Adrenal gland (tissue), 12 donors: ENCODE data around the gene IGFL3. TPM values are rescaled to one million over a fixed set of nuclear protein-coding genes. Genes with fewer than 3 reads are reported as not detected.

Source experiments
- DNase-seq, 7 donors: peaks; one replicate each; pipeline ENCODE4 v3.0.0-alpha.2; 2019 to 2020
- H3K27ac ChIP-seq, 5 donors: fragments of 200-600 bp; sonication (generic) in 4 of 5; 1 replicate in 3 of 5; 2 replicates in 2 of 5; pipeline versions ENCODE4 v1.5.1 to v1.8.0; 2016 to 2020; ENCODE audit warnings: mild to moderate bottlenecking in 1 of 5
- H3K27me3 ChIP-seq: fragments of 200-600 bp; 2 replicates; pipeline ENCODE4 v1.8.0; 2021
- H3K36me3 ChIP-seq, 2 donors: fragments of 200-600 bp; replicated peaks in 1 of 2; 1 replicate in 1 of 2; 2 replicates in 1 of 2; pipeline versions ENCODE4 v1.5.1 to v1.8.0; 2018 to 2022
- H3K4me1 ChIP-seq, 2 donors: fragments of 200-600 bp; replicated peaks in 1 of 2; 1 replicate in 1 of 2; 2 replicates in 1 of 2; pipeline versions ENCODE4 v1.5.1 to v1.8.0; 2018 to 2021
- H3K4me3 ChIP-seq, 4 donors: fragments of 200-600 bp; sonication (generic) in 3 of 4; one replicate each; pipeline ENCODE4 v1.5.1; 2016 to 2018
- H3K9me3 ChIP-seq, 3 donors: fragments of 200-600 bp; sonication (generic) in 1 of 3; replicated peaks in 1 of 3; 1 replicate in 2 of 3; 2 replicates in 1 of 3; pipeline versions ENCODE4 v1.5.1 to v1.8.0; 2016 to 2021
- POLR2A ChIP-seq, 2 donors: fragments of 450-650 bp; IDR thresholded peaks; one replicate each; pipeline ENCODE4 v1.6.1; 2017; ENCODE audit warnings: antibody characterized with exemption in 2 of 2, mild to moderate bottlenecking in 2 of 2, moderate library complexity in 1 of 2
- WGBS, 4 donors: extraction: QIAGEN DNeasy Blood & Tissue Kit in 2 of 4; methylation state at CpG; one replicate each; pipeline versions ENCODE4 v1.1.5 to v1.1.7; 2013 to 2017; 5-methylcytosine and 5-hydroxymethylcytosine counted together
- intact Hi-C, 2 donors: fragments of 100-400 bp; cut with DNase I; formaldehyde crosslinking; loops; one replicate each; pipeline versions ENCODE4 v1.14.1 to v1.15.0; 2022 to 2023
- polyA plus RNA-seq, 3 donors: library from polyadenylated mRNA; stranded (reverse); fragments of 200-250 nt in 2 of 3; fragments of 350-450 nt in 1 of 3; fragmentation: Illumina TruSeq in 1 of 3; extraction: RNeasy Lipid Tissue Mini Kit (QIAGEN cat#74804) in 1 of 3; gene quantifications; one replicate each; pipeline ENCODE4 v1.2.3, GENCODE V29; 2013 to 2014
- total RNA-seq, 9 donors: library from RNA; depleted of rRNA in 4 of 9; stranded (reverse); fragments of >200 nt in 4 of 9; fragments of 120-200 nt in 1 of 9; fragmentation: NEBNext Ultra II Directional in 1 of 9; extraction: Animal tissue kit (Norgen Biotek cat#: 25700) in 1 of 9; gene quantifications; one replicate each; pipeline versions ENCODE4 v1.1.0 to v1.2.4, GENCODE V29; 2013 to 2023
- TF ChIP-seq, protein P1 (sequence below), 6 experiments: fragments of 450-650 bp in 4 of 6; fragments of 200-600 bp in 2 of 6; sonication (generic) in 1 of 6; IDR thresholded peaks; 1 replicate in 5 of 6; 2 replicates in 1 of 6; pipeline versions ENCODE4 v1.5.1 to v1.8.0; 2016 to 2021; ENCODE audit warnings: antibody characterized with exemption in 6 of 6, mild to moderate bottlenecking in 2 of 6, moderate library complexity in 1 of 6
- donor health status: healthy with polysubstance abuse.
- donor health status: Bipolar disorder and iron deficiency.
- donor health status: DM: yes; HTN: yes; CAD: no.
- donor health status: DM: no; HTN: no; CAD: no.
- donor health status: DM: no; HTN: no; CAD: no.
- donor health status: DM: yes; HTN: yes; CAD: no.

The IGFL3 gene
- total and polyA plus RNA-seq, 12 donors = not detected

DNA sequence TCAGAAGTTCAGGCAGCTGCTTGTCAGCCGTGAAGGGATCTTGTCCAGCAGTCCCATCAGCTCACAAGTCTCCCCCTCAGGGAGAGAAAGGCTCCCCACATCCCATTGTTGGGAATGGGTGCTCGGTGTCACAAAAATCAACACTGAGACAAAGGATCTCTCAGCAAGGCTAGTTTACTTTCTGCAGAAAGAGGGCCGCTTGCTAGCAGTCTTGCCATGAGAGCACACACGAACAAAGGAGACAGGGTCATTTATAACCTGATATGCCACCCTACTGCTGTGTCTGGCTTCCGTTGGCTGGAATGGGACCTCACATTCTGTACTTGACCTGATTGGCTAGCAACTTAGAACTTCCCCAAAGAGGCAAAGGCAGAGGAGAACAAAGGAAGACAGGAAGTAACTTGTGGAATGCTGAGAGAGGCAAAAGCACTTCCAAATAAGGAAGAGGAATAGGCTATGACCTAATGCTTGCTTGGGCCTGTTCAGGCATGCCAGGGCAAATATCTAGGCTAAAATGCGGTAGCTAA lies 8.7 kb upstream of the IGFL3 start:
- DNase-seq = peak in 6 of 7 donors; percentile 19 to 71 (median 33)
- Histone ChIP-seq H3K4me1 (no peaks in the 10 kb centered on the region), H3K27me3 (peaks cover 3% of the 10 kb centered on the region), H3K36me3 (no peaks in the 10 kb centered on the region), H3K9me3 (no peaks in the 10 kb centered on the region), H3K27ac (peak overlapping the region in 2 of 5 donors; percentile 65 to 70), H3K4me3 (no peak overlapping the region)
- intact Hi-C loops = no loop called here
- no peak for TF ChIP-seq POLR2A (IDR thresholded peaks at IDR 0.05)
- TF ChIP-seq, protein P1, sequence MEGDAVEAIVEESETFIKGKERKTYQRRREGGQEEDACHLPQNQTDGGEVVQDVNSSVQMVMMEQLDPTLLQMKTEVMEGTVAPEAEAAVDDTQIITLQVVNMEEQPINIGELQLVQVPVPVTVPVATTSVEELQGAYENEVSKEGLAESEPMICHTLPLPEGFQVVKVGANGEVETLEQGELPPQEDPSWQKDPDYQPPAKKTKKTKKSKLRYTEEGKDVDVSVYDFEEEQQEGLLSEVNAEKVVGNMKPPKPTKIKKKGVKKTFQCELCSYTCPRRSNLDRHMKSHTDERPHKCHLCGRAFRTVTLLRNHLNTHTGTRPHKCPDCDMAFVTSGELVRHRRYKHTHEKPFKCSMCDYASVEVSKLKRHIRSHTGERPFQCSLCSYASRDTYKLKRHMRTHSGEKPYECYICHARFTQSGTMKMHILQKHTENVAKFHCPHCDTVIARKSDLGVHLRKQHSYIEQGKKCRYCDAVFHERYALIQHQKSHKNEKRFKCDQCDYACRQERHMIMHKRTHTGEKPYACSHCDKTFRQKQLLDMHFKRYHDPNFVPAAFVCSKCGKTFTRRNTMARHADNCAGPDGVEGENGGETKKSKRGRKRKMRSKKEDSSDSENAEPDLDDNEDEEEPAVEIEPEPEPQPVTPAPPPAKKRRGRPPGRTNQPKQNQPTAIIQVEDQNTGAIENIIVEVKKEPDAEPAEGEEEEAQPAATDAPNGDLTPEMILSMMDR (IDR thresholded peaks at IDR 0.05) = no peak
- WGBS, 4 donors = 58 to 76% (median 59%) methylated on average over 6 of the region's 6 CpGs

DNA sequence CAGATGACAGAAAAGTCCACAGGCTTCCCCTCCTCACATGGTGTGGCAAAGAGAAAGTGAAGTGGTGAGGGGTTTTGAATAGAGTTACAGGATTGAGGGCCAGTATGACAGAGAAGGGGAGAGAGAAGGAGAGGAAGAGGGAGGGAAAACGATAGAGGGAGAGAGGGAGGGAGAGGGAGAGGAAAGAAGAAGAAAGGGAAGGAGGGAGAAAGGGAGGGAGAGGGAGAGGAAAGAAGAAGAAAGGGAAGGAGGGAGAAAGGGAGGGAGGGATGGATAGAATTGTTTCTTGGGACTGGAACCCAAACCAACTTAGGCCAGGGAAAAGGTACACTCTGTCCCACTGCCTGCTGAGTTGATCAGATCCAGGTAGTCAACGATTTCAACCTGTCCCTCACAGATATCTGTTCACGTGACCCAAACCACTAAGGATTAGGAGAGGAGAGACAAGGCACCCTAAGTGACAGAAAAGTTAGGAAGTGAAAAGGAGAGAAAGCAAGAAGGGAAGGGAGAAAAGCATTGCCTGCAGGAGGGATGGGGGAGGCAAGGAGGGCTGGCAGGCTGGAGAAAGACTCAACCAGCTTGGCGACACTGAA lies 8.1 kb upstream of the IGFL3 start:
- intact Hi-C loops = no loop called here
- Histone ChIP-seq H3K36me3 (no peaks in the 10 kb centered on the region), H3K27ac (peak overlapping the region in 2 of 5 donors; percentile 65 to 70), H3K4me3 (no peak overlapping the region), H3K27me3 (no peaks in the 10 kb centered on the region), H3K9me3 (no peaks in the 10 kb centered on the region), H3K4me1 (no peaks in the 10 kb centered on the region)
- no peak for DNase-seq
- WGBS, 4 donors = 74 to 84% (median 79%) methylated on average over 4 of the region's 4 CpGs
- TF ChIP-seq, protein P1 (IDR thresholded peaks at IDR 0.05) = no peak
- no peak for TF ChIP-seq POLR2A (IDR thresholded peaks at IDR 0.05)

DNA sequence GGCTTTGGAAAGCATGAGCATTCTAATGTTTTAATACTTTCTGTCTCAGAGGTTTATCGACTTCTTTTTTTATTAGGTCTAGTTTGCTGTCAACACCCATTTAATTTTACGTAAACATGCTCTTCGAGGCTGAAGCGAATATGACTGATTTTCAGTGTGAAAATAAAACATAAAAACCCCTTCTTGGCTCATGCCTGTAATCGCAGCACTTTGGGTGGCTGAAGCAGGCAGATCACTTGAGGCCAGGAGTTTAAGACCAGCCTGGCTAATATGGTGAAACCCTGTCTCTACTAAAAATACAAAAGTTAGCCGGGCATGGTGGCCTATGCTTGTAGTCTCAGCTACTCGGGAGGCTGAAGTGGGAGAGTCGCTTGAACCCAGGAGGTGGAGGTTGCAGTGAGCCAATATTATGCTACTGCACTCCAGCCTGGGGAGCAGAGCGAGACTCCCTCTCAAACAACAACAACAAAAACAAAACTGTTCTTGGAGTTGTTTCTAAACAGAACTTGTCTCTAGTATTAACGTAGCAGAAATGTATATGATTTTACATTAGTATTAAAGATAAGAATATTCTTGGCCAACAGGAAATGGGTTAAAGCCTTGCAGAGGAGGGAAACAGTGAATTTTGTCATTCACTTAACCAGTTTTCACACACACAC lies 7.1 kb upstream of the IGFL3 start:
- no peak overlapping the region for H3K27ac ChIP-seq
- no peak for DNase-seq
- intact Hi-C loops = no loop called here
- H3K27me3 ChIP-seq = no peaks in the 10 kb centered on the region
- no peaks in the 10 kb centered on the region for H3K36me3 ChIP-seq
- H3K4me3 ChIP-seq = no peak overlapping the region
- no peaks in the 10 kb centered on the region for H3K9me3 ChIP-seq
- no peak for TF ChIP-seq POLR2A (IDR thresholded peaks at IDR 0.05)
- TF ChIP-seq, protein P1 (IDR thresholded peaks at IDR 0.05) = no peak
- 78 to 84% (median 81%) methylated on average over 10 of the region's 10 CpGs for WGBS, 4 donors
- no peaks in the 10 kb centered on the region for H3K4me1 ChIP-seq

DNA sequence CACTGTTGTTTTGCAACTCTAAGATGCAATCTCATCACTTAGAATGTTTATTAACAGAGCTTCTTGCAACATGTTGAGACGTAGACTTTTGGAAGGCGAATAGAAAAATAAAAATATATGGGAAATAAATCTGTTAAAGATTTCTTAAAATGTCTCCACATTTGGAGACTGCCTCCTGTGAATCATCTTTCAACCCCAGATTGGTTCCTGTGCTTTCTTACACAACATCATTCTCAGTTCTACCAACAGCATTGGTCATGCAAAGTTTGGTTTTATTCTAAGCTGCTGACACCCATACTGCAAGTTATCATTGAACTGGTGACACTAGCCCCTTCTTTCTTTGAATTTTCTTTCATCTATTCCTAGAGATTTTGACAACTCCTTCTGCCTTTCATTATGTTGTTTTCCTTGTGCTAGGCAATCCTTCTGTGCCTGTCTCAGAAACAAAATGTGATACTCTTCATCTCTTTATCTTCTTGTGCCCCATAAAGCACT lies 1.6 kb upstream of the IGFL3 start:
- Histone ChIP-seq H3K27ac (no peak overlapping the region), H3K9me3 (no peaks in the 10 kb centered on the region), H3K4me1 (no peaks in the 10 kb centered on the region), H3K27me3 (no peaks in the 10 kb centered on the region), H3K36me3 (no peaks in the 10 kb centered on the region), H3K4me3 (no peak overlapping the region)
- WGBS, 4 donors = 72 to 83% (median 79%) methylated on average over 2 of the region's 2 CpGs
- TF ChIP-seq, protein P1 (IDR thresholded peaks at IDR 0.05) = no peak
- no peak for TF ChIP-seq POLR2A (IDR thresholded peaks at IDR 0.05)
- intact Hi-C loops = no loop called here
- no peak for DNase-seq
